Smooth muscle cell (in vitro differentiated cells): ENCODE data around the gene MYO5A. TPM values are rescaled to one million over a fixed set of nuclear protein-coding genes. Genes with fewer than 3 reads are reported as not detected.

Experiments used
- DNase-seq: peaks from one replicate; lab custom pipeline; 2025; ENCODE audit not compliant: unreplicated experiment; lab: John Stamatoyannopoulos, UW
- H2AFZ ChIP-seq: fragments of 200-600 bp; sonication (generic); 2 replicates; pipeline ENCODE4 v1.6.0; 2016; ENCODE audit warnings: antibody characterized with exemption, low read depth, mild to moderate bottlenecking
- H3F3A ChIP-seq: fragments of 200-600 bp; sonication (generic); 2 replicates; pipeline ENCODE4 v1.6.0; 2017; ENCODE audit warnings: antibody characterized with exemption, low read depth
- H3K27ac ChIP-seq: fragments of 200-600 bp; sonication (generic); 2 replicates; pipeline ENCODE4 v1.5.1; 2016; ENCODE audit warnings: low read depth, mild to moderate bottlenecking
- H3K27me3 ChIP-seq: fragments of 200-600 bp; sonication (generic); 2 replicates; pipeline ENCODE4 v1.6.1; 2016; ENCODE audit warnings: low read depth, mild to moderate bottlenecking
- H3K36me3 ChIP-seq: fragments of 200-600 bp; sonication (generic); 2 replicates; pipeline ENCODE4 v1.5.1; 2016; ENCODE audit warnings: low read depth
- H3K4me1 ChIP-seq: fragments of 200-600 bp; sonication (generic); 2 replicates; pipeline ENCODE4 v1.5.1; 2016; ENCODE audit warnings: low read depth
- H3K4me2 ChIP-seq: fragments of 200-600 bp; sonication (generic); 2 replicates; pipeline ENCODE4 v1.6.0; 2016; ENCODE audit warnings: mild to moderate bottlenecking
- H3K4me3 ChIP-seq: fragments of 200-600 bp; sonication (generic); 2 replicates; pipeline ENCODE4 v1.5.1; 2016; ENCODE audit warnings: mild to moderate bottlenecking
- H3K79me2 ChIP-seq: fragments of 200-600 bp; sonication (generic); 2 replicates; pipeline ENCODE4 v1.6.0; 2016; ENCODE audit warnings: low read depth, mild to moderate bottlenecking
- H3K9ac ChIP-seq: fragments of 200-600 bp; sonication (generic); 2 replicates; pipeline ENCODE4 v1.6.0; 2016; ENCODE audit warnings: low read depth
- H3K9me3 ChIP-seq: fragments of 200-600 bp; sonication (generic); replicated peaks from 2 replicates; pipeline ENCODE4 v1.5.1; 2016; ENCODE audit warnings: low read depth
- H4K20me1 ChIP-seq: fragments of 200-600 bp; sonication (generic); 2 replicates; pipeline ENCODE4 v1.6.0; 2016; ENCODE audit warnings: low read depth
- CTCF ChIP-seq: fragments of 200-600 bp; sonication (generic); IDR thresholded peaks from 2 replicates; pipeline ENCODE4 v1.5.1; 2017; ENCODE audit warnings: borderline replicate concordance, mild to moderate bottlenecking, antibody characterized with exemption; ENCODE audit not compliant: insufficient read depth, poor library complexity, severe bottlenecking
- WGBS: methylation state at CpG from one replicate; pipeline ENCODE4 v1.1.7; 2016; ENCODE audit warnings: low lambda C conversion rate; 5-methylcytosine and 5-hydroxymethylcytosine counted together
- polyA plus RNA-seq: library from polyadenylated mRNA; unstranded; fragments of >200 nt; fragmentation: Nextera tagmentation; extraction: Ambion mirVana; gene quantifications from 2 replicates; pipeline ENCODE4 v1.2.1, GENCODE V29; 2016
- total RNA-seq: library from RNA; depleted of rRNA; stranded (reverse); fragments of >200 nt; gene quantifications from 2 replicates; pipeline ENCODE4 v1.2.3, GENCODE V29; 2014

MYO5A gene
- total and polyA plus RNA-seq, 2 experiments from 2014 or later, result 29.4 to 68.8 TPM

- Histone ChIP-seq H3K27ac (no peak overlapping the region), H3K79me2 (no peaks in the 10 kb centered on the region), H4K20me1 (no peaks in the 10 kb centered on the region), H3K9me3 (no peaks in the 10 kb centered on the region), H3K36me3 (no peaks in the 10 kb centered on the region), H2AFZ (no peak overlapping the region), H3K9ac (no peak overlapping the region), H3K27me3 (peaks cover 42% of the 10 kb centered on the region), H3K4me2 (no peak overlapping the region), H3K4me1 (peaks cover 4% of the 10 kb centered on the region), H3F3A (no peaks in the 10 kb centered on the region), H3K4me3 (no peak overlapping the region)
- WGBS, result 88% methylated on average over 4 of the region's 4 CpGs
- TF ChIP-seq CTCF, result no peak
- no peak for DNase-seq
Measured at GRCh38 chr15:52291204-52291603, 237.5 kb downstream of the MYO5A start.

- no peaks in the 10 kb centered on the region for H4K20me1 ChIP-seq
- no peaks in the 10 kb centered on the region for H3K36me3 ChIP-seq
- no peaks in the 10 kb centered on the region for H3K4me1 ChIP-seq
- H3K79me2 ChIP-seq, result no peaks in the 10 kb centered on the region
- no peak overlapping the region for H3K4me2 ChIP-seq
- TF ChIP-seq CTCF, result no peak
- peaks cover 38% of the 10 kb centered on the region for H3K27me3 ChIP-seq
- no peaks in the 10 kb centered on the region for H3F3A ChIP-seq
- no peak for DNase-seq
- no peak overlapping the region for H3K4me3 ChIP-seq
- H3K9me3 ChIP-seq, result no peaks in the 10 kb centered on the region
- no peak overlapping the region for H3K27ac ChIP-seq
- H3K9ac ChIP-seq, result no peak overlapping the region
- no peak overlapping the region for H2AFZ ChIP-seq
- 92% methylated on average over 3 of the region's 3 CpGs for WGBS
Measured at GRCh38 chr15:52290800-52291199, 237.9 kb downstream of the MYO5A start.

GRCh38 chr15:52290329-52290728 lies 238.4 kb downstream of the MYO5A start:
- no peaks in the 10 kb centered on the region for H4K20me1 ChIP-seq
- no peaks in the 10 kb centered on the region for H3K79me2 ChIP-seq
- no peaks in the 10 kb centered on the region for H3K9me3 ChIP-seq
- peaks cover 34% of the 10 kb centered on the region for H3K27me3 ChIP-seq
- H3K4me1 ChIP-seq, result no peaks in the 10 kb centered on the region
- H3K4me2 ChIP-seq, result no peak overlapping the region
- TF ChIP-seq CTCF, result no peak
- H3K4me3 ChIP-seq, result no peak overlapping the region
- H3F3A ChIP-seq, result no peaks in the 10 kb centered on the region
- H3K27ac ChIP-seq, result no peak overlapping the region
- H3K9ac ChIP-seq, result no peak overlapping the region
- H2AFZ ChIP-seq, result no peak overlapping the region
- H3K36me3 ChIP-seq, result no peaks in the 10 kb centered on the region
- 67% methylated on average over 4 of the region's 4 CpGs for WGBS
- no peak for DNase-seq

- H3K27ac ChIP-seq, result no peak overlapping the region
- no peak overlapping the region for H3K9ac ChIP-seq
- H2AFZ ChIP-seq, result no peak overlapping the region
- 52% methylated on average over 4 of the region's 4 CpGs for WGBS
- no peak for DNase-seq
- no peak overlapping the region for H3K4me2 ChIP-seq
- H3K27me3 ChIP-seq, result peaks cover 27% of the 10 kb centered on the region
- TF ChIP-seq CTCF, result no peak
- H3K36me3 ChIP-seq, result no peaks in the 10 kb centered on the region
- H3K4me3 ChIP-seq, result no peak overlapping the region
- H3K79me2 ChIP-seq, result no peaks in the 10 kb centered on the region
- H4K20me1 ChIP-seq, result no peaks in the 10 kb centered on the region
- no peaks in the 10 kb centered on the region for H3K9me3 ChIP-seq
- H3K4me1 ChIP-seq, result no peaks in the 10 kb centered on the region
- H3F3A ChIP-seq, result no peaks in the 10 kb centered on the region
Measured at GRCh38 chr15:52289629-52290081, 239.0 kb downstream of the MYO5A start.
